HepG2 (cell line): ENCODE results near the gene ASB4. TPM values are rescaled to one million over a fixed set of nuclear protein-coding genes. Genes with fewer than 3 reads are reported as not detected.
A peak's percentile ranks its signal among the peaks of the same experiment; 100 is the strongest.

Experiments used
- ASH2L ChIP-seq: fragments of 300-600, 200-600 bp; sonication (generic); IDR thresholded peaks from 2 replicates; pipeline ENCODE4 v1.7.0; 2017; ENCODE audit warnings: low read depth, mild to moderate bottlenecking, moderate library complexity, mixed read lengths, low read length; ENCODE audit not compliant: insufficient read length
- BRD4 ChIP-seq: sonication (generic); formaldehyde crosslinking; IDR thresholded peaks from 2 replicates; pipeline ENCODE4 v1.4.0; 2020; ENCODE audit warnings: missing genetic modification reagents
- EHMT2 ChIP-seq: fragments of 200-600 bp; sonication (generic); IDR thresholded peaks from 2 replicates; pipeline ENCODE4 v1.7.0; 2017; ENCODE audit warnings: antibody characterized with exemption, low read depth, low read length, borderline replicate concordance
- HNF4A ChIP-seq: sonication (generic); formaldehyde crosslinking; IDR thresholded peaks from 2 replicates; pipeline ENCODE4 v1.4.0; 2020; ENCODE audit warnings: missing genetic modification reagents
- RAD21 ChIP-seq: fragments of 450-650 bp; formaldehyde crosslinking; IDR thresholded peaks from 2 replicates; pipeline ENCODE4 v1.5.0; 2020; ENCODE audit warnings: mild to moderate bottlenecking
- REL ChIP-seq: sonication (generic); formaldehyde crosslinking; conservative IDR thresholded peaks from 2 replicates; pipeline ENCODE4 v1.8.0; 2022; ENCODE audit warnings: mild to moderate bottlenecking, missing genetic modification reagents, moderate library complexity
- THAP11 ChIP-seq: IDR thresholded peaks from 2 replicates; pipeline ENCODE4 v1.6.1; 2016; ENCODE audit warnings: missing biosample characterization, missing genetic modification reagents
- ZC3H4 ChIP-seq: sonication (generic); formaldehyde crosslinking; IDR thresholded peaks from 2 replicates; pipeline ENCODE4 v1.4.0; 2020; ENCODE audit warnings: missing genetic modification reagents, borderline replicate concordance
- ZFP90 ChIP-seq: sonication (generic); formaldehyde crosslinking; IDR thresholded peaks from 2 replicates; pipeline ENCODE4 v1.8.0; 2022; ENCODE audit warnings: missing genetic modification reagents, mild to moderate bottlenecking, inconsistent platforms, borderline replicate concordance
- ZIK1 ChIP-seq: sonication (generic); formaldehyde crosslinking; IDR thresholded peaks from 2 replicates; pipeline ENCODE4 v1.5.0; 2020; ENCODE audit warnings: mild to moderate bottlenecking, low read depth, missing genetic modification reagents, borderline replicate concordance
- ZNF121 ChIP-seq: sonication (generic); formaldehyde crosslinking; IDR thresholded peaks from 2 replicates; pipeline ENCODE4 v1.5.0; 2020; ENCODE audit warnings: mild to moderate bottlenecking, missing genetic modification reagents
- ZNF343 ChIP-seq: sonication (generic); formaldehyde crosslinking; IDR thresholded peaks from 2 replicates; pipeline ENCODE4 v1.4.0; 2020; ENCODE audit warnings: mild to moderate bottlenecking, missing genetic modification reagents
- ZNF883 ChIP-seq: sonication (generic); formaldehyde crosslinking; IDR thresholded peaks from 2 replicates; pipeline ENCODE4 v1.5.1; 2020; ENCODE audit warnings: mild to moderate bottlenecking, missing genetic modification reagents; ENCODE audit errors: not compliant biosample characterization
- polyA plus RNA-seq, 8 experiments: library from polyadenylated mRNA; depleted of rRNA in 3 of 8; stranded (reverse) in 7 of 8; unstranded in 1 of 8; fragments of >200 nt; fragmentation: Illumina TruSeq in 4 of 8; extraction: Trizol in 4 of 8; gene quantifications; 2 replicates each; pipeline versions ENCODE4 v1.2.1 to v1.2.3, GENCODE V29; 2011 to 2016; ENCODE audit warnings: low read depth in 4 of 8, missing spikeins in 1 of 8, mixed read lengths in 1 of 8; ENCODE audit not compliant: insufficient read depth in 1 of 8
- total RNA-seq, 5 experiments: library from RNA; depleted of rRNA; stranded (reverse); fragments of >200 nt; fragmentation: Illumina TruSeq; extraction: Trizol; gene quantifications; 2 replicates each; pipeline ENCODE4 v1.2.3, GENCODE V29; 2016; ENCODE audit warnings: low read depth in 1 of 5
- TF ChIP-seq, protein P1 (sequence below): sonication (generic); formaldehyde crosslinking; IDR thresholded peaks from 2 replicates; pipeline ENCODE4 v1.4.0; 2020; ENCODE audit warnings: missing genetic modification reagents, borderline replicate concordance
- TF ChIP-seq, protein P2 (sequence below): sonication (generic); formaldehyde crosslinking; IDR thresholded peaks from 2 replicates; pipeline ENCODE4 v1.5.1; 2020; ENCODE audit warnings: missing genetic modification reagents, mild to moderate bottlenecking, borderline replicate concordance
- TF ChIP-seq, protein P3 (sequence below), 2 experiments: sonication (generic) in 1 of 2; formaldehyde crosslinking in 1 of 2; IDR thresholded peaks; 2 replicates each; pipeline versions ENCODE4 v1.4.0 to v1.6.1; 2018 to 2020; ENCODE audit warnings: missing genetic modification reagents in 2 of 2, borderline replicate concordance in 1 of 2, low read depth in 1 of 2, mild to moderate bottlenecking in 1 of 2, missing biosample characterization in 1 of 2
- TF ChIP-seq, protein P4 (sequence below): sonication (generic); formaldehyde crosslinking; IDR thresholded peaks from 2 replicates; pipeline ENCODE4 v1.5.1; 2020; ENCODE audit warnings: mild to moderate bottlenecking, missing genetic modification reagents, moderate library complexity

ASB4 gene
- total and polyA plus RNA-seq, 2 of the 13 experiments (the other 11 are each of a cell fraction or from before 2014, with no cell fraction given) = 1.1 to 4.0 TPM

DNA sequence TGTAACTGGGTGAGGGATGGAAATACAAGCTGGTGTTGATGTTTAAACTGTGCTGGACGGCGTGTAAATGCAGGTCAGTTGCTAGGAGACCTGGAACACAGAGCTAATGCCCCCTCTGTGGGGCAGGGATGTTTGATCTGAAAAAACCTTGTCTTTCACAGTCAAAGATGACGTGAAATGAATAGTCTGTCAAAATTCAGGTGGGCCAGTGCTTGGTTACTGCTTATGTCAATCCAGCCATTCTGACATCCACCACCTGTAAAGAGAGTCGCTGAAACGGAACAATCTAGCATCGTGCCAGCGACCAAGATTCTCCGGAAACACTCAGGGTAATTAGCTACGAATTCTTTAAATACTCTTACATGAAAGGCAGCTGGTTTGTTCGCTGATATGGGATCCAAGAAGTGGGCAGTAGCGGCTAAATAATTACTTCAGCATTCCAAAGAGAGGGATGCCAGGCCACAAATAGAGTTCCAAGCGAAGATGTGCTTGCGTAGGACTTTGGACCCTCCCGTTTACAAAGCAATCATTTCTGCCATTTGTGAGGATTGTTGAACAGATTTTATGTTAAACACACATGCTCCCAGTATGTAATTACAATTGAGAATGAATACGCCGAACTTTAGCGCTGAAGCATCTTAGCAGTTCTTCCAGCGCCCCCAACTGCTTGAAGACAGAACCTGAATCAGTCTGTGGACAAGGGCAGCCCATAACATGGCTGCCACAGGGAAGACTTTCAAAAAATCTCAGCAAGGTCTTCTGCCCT, 7.3 kb upstream of the ASB4 start (continued):
- TF ChIP-seq, protein P1, sequence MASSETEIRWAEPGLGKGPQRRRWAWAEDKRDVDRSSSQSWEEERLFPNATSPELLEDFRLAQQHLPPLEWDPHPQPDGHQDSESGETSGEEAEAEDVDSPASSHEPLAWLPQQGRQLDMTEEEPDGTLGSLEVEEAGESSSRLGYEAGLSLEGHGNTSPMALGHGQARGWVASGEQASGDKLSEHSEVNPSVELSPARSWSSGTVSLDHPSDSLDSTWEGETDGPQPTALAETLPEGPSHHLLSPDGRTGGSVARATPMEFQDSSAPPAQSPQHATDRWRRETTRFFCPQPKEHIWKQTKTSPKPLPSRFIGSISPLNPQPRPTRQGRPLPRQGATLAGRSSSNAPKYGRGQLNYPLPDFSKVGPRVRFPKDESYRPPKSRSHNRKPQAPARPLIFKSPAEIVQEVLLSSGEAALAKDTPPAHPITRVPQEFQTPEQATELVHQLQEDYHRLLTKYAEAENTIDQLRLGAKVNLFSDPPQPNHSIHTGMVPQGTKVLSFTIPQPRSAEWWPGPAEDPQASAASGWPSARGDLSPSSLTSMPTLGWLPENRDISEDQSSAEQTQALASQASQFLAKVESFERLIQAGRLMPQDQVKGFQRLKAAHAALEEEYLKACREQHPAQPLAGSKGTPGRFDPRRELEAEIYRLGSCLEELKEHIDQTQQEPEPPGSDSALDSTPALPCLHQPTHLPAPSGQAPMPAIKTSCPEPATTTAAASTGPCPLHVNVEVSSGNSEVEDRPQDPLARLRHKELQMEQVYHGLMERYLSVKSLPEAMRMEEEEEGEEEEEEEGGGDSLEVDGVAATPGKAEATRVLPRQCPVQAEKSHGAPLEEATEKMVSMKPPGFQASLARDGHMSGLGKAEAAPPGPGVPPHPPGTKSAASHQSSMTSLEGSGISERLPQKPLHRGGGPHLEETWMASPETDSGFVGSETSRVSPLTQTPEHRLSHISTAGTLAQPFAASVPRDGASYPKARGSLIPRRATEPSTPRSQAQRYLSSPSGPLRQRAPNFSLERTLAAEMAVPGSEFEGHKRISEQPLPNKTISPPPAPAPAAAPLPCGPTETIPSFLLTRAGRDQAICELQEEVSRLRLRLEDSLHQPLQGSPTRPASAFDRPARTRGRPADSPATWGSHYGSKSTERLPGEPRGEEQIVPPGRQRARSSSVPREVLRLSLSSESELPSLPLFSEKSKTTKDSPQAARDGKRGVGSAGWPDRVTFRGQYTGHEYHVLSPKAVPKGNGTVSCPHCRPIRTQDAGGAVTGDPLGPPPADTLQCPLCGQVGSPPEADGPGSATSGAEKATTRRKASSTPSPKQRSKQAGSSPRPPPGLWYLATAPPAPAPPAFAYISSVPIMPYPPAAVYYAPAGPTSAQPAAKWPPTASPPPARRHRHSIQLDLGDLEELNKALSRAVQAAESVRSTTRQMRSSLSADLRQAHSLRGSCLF = no peak
- TF ChIP-seq, protein P2, sequence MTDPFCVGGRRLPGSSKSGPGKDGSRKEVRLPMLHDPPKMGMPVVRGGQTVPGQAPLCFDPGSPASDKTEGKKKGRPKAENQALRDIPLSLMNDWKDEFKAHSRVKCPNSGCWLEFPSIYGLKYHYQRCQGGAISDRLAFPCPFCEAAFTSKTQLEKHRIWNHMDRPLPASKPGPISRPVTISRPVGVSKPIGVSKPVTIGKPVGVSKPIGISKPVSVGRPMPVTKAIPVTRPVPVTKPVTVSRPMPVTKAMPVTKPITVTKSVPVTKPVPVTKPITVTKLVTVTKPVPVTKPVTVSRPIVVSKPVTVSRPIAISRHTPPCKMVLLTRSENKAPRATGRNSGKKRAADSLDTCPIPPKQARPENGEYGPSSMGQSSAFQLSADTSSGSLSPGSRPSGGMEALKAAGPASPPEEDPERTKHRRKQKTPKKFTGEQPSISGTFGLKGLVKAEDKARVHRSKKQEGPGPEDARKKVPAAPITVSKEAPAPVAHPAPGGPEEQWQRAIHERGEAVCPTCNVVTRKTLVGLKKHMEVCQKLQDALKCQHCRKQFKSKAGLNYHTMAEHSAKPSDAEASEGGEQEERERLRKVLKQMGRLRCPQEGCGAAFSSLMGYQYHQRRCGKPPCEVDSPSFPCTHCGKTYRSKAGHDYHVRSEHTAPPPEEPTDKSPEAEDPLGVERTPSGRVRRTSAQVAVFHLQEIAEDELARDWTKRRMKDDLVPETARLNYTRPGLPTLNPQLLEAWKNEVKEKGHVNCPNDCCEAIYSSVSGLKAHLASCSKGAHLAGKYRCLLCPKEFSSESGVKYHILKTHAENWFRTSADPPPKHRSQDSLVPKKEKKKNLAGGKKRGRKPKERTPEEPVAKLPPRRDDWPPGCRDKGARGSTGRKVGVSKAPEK (CRISPR knock-in tag) = peak; percentile 24; the same call in 1 of the 2 replicates
- TF ChIP-seq ZC3H4 (CRISPR knock-in tag) (no peak), RAD21 (CRISPR knock-in tag) (peak; percentile 61), EHMT2 (peak; percentile 46; the same call in 1 of the 2 replicates), ZNF883 (CRISPR knock-in tag) (no peak), HNF4A (CRISPR knock-in tag) (peak; percentile 73), ZFP90 (CRISPR knock-in tag) (0 out of 2 replicates have a peak, but pooled peaks have one; percentile 39), ZNF121 (peak; percentile 74), ZIK1 (CRISPR knock-in tag) (no peak), THAP11 (CRISPR knock-in tag) (peak; percentile 17; the same call in 1 of the 2 replicates), BRD4 (no peak), ASH2L (peak; percentile 32), ZNF343 (CRISPR knock-in tag) (no peak), REL (no peak)
- TF ChIP-seq, protein P3, sequence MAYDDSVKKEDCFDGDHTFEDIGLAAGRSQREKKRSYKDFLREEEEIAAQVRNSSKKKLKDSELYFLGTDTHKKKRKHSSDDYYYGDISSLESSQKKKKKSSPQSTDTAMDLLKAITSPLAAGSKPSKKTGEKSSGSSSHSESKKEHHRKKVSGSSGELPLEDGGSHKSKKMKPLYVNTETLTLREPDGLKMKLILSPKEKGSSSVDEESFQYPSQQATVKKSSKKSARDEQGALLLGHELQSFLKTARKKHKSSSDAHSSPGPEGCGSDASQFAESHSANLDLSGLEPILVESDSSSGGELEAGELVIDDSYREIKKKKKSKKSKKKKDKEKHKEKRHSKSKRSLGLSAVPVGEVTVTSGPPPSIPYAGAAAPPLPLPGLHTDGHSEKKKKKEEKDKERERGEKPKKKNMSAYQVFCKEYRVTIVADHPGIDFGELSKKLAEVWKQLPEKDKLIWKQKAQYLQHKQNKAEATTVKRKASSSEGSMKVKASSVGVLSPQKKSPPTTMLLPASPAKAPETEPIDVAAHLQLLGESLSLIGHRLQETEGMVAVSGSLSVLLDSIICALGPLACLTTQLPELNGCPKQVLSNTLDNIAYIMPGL (CRISPR knock-in tag; IDR thresholded peaks at IDR 0.05; ENCODE audit: borderline replicate concordance in 1 of 2, low read depth in 1 of 2) = peak; percentile 41 to 73; a peak in 3 of 4 replicates
- TF ChIP-seq, protein P4, sequence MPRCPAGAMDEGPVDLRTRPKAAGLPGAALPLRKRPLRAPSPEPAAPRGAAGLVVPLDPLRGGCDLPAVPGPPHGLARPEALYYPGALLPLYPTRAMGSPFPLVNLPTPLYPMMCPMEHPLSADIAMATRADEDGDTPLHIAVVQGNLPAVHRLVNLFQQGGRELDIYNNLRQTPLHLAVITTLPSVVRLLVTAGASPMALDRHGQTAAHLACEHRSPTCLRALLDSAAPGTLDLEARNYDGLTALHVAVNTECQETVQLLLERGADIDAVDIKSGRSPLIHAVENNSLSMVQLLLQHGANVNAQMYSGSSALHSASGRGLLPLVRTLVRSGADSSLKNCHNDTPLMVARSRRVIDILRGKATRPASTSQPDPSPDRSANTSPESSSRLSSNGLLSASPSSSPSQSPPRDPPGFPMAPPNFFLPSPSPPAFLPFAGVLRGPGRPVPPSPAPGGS (CRISPR knock-in tag) = 0 out of 2 replicates have a peak, but pooled peaks have one; percentile 28
